Fibroblast of villous mesenchyme (primary cell): ENCODE measurements around the gene CAMLG. TPM values are rescaled to one million over a fixed set of nuclear protein-coding genes. Genes with fewer than 3 reads are reported as not detected.
"Not testable (repeated sequence)": the region's sequence is repeated elsewhere in the genome, so short reads cannot be mapped to it uniquely, and the experiment has no call there.

ENCODE experiments used
- DNase-seq: peaks from one replicate; pipeline ENCODE4 v3.0.0-alpha.2; 2010; ENCODE audit warnings: low read depth
- H3K4me3 ChIP-seq: 2 replicates; pipeline ENCODE4 v1.5.1; 2011; ENCODE audit warnings: low read depth, mild to moderate bottlenecking, low read length
- CTCF ChIP-seq: IDR thresholded peaks from 2 replicates; pipeline ENCODE4 v1.5.1; 2012; ENCODE audit warnings: low read depth, mild to moderate bottlenecking, low read length; ENCODE audit not compliant: insufficient read depth
- total RNA-seq: library from RNA; depleted of rRNA; stranded (reverse); fragments of >200 nt; gene quantifications from 2 replicates; pipeline ENCODE4 v1.2.3, GENCODE V29; 2012

The CAMLG gene
- total RNA-seq, 1 donor = 33.2 TPM

GRCh38 chr5:134758176-134758503 lies 19.8 kb downstream of the CAMLG start:
- TF ChIP-seq CTCF = no peak
- H3K4me3 ChIP-seq = peak overlapping the region; percentile 96
- no peak for DNase-seq

- TF ChIP-seq CTCF = peak; percentile 67
- peak; percentile 92 for DNase-seq
- peak within 1 kb of the TSS; percentile 96 for H3K4me3 ChIP-seq
Measured at GRCh38 chr5:134758504-134759341, 20.4 kb downstream of the CAMLG start, which contains the start of gene DDX46. Gene DDX46 (plus strand): TSS chr5:134758779. CDS start chr5:134758939, 160 bp downstream.

GRCh38 chr5:134767528-134768291 lies 29.4 kb downstream of the CAMLG start:
- DNase-seq = peak; percentile 6
- H3K4me3 ChIP-seq = not testable (repeated sequence)

- no peak for TF ChIP-seq CTCF
- H3K4me3 ChIP-seq = no peak overlapping the region
- DNase-seq = peak; percentile 75
Measured at GRCh38 chr5:134769206-134769605, 30.9 kb downstream of the CAMLG start.

- no peak for DNase-seq
- no peak for TF ChIP-seq CTCF
- no peak overlapping the region for H3K4me3 ChIP-seq
Measured at GRCh38 chr5:134772461-134773125, 34.2 kb downstream of the CAMLG start.

GRCh38 chr5:134777366-134777765 lies 39.0 kb downstream of the CAMLG start:
- TF ChIP-seq CTCF = no peak
- no peak for DNase-seq
- H3K4me3 ChIP-seq = no peak overlapping the region

GRCh38 chr5:134784241-134784920 lies 46.0 kb downstream of the CAMLG start:
- peak; percentile 19 for TF ChIP-seq CTCF
- no peak overlapping the region for H3K4me3 ChIP-seq
- DNase-seq = peak; percentile 8
